GM12878 (cell line): ENCODE data around the gene NDST3. TPM values are rescaled to one million over a fixed set of nuclear protein-coding genes. Genes with fewer than 3 reads are reported as not detected.

Source experiments
- ATAC-seq: fragments of 200-7000 bp; cut with Tn5 transposase; 3 replicates; pipeline ENCODE4 v1.9.1; 2020; ENCODE audit warnings: mild to moderate bottlenecking, moderate library complexity
- BruUV-seq: library from RNA; stranded (reverse); fragments of 400-500 nt; replicated peaks from 2 replicates; lab custom pipeline; 2021; lab: Mats Ljungman, UMichigan
- CTCF ChIA-PET: fragments of 300-600 bp; sonication (Branson Sonifier 250); formaldehyde crosslinking; extraction: SDS; loops from one replicate; lab custom pipeline; 2021; ENCODE audit warnings: inconsistent platforms; lab: Yijun Ruan, JAX
- POLR2A ChIA-PET: fragments of 350-600 bp; formaldehyde crosslinking; extraction: SDS; loops from one replicate; lab custom pipeline; 2021; ENCODE audit warnings: inconsistent platforms; lab: Charles Lee
- RAD21 ChIA-PET: fragments of 300-600 bp; sonication (Branson Sonifier 250); formaldehyde crosslinking; loops from one replicate; lab custom pipeline; 2023; ENCODE audit warnings: antibody characterized with exemption; ENCODE audit not compliant: unreplicated experiment; lab: Charles Lee
- SMC1A ChIA-PET: fragments of 300-600 bp; sonication (Branson Sonifier 250); formaldehyde crosslinking; loops from one replicate; lab custom pipeline; 2023; ENCODE audit not compliant: unreplicated experiment, uncharacterized antibody; lab: Charles Lee
- DNase-seq: peaks from one replicate; pipeline ENCODE4 v3.0.0-alpha.2; 2011; ENCODE audit warnings: low read depth, low spot score
- FAIRE-seq: peaks from 3 replicates; lab custom pipeline; 2011; peaks lifted over from hg19 to GRCh38; lab: Jason Lieb, UNC
- H2AFZ ChIP-seq: 2 replicates; pipeline ENCODE4 v1.6.0; 2011; ENCODE audit warnings: low read depth, low read length, control low read depth; ENCODE audit not compliant: control insufficient read depth
- H3K27ac ChIP-seq: 2 replicates; pipeline ENCODE4 v1.5.1; 2011; ENCODE audit warnings: control low read depth; ENCODE audit not compliant: control insufficient read depth, insufficient read depth
- H3K27me3 ChIP-seq, 2 experiments: replicated peaks in 1 of 2; 2 replicates each; pipeline versions ENCODE4 v1.6.0 to v1.6.1; 2011; ENCODE audit warnings: low read length in 1 of 2; ENCODE audit not compliant: control insufficient read depth in 2 of 2, insufficient read depth in 2 of 2
- H3K36me3 ChIP-seq, 2 experiments: 2 replicates each; pipeline ENCODE4 v1.5.1; 2011; ENCODE audit warnings: low read length in 1 of 2; ENCODE audit not compliant: control insufficient read depth in 2 of 2, insufficient read depth in 2 of 2
- H3K4me1 ChIP-seq: 2 replicates; pipeline ENCODE4 v1.6.1; 2011; ENCODE audit warnings: mild to moderate bottlenecking, low read length, moderate library complexity, mixed read lengths; ENCODE audit not compliant: control insufficient read depth, insufficient read depth
- H3K4me2 ChIP-seq: 2 replicates; pipeline ENCODE4 v1.6.0; 2011; ENCODE audit warnings: control low read depth; ENCODE audit not compliant: control insufficient read depth, insufficient read depth
- H3K4me3 ChIP-seq: fragments of 200-600 bp; sonication (generic); 2 replicates; pipeline ENCODE4 v1.5.1; 2016
- H3K79me2 ChIP-seq: 2 replicates; pipeline ENCODE4 v1.6.0; 2011; ENCODE audit warnings: low read length; ENCODE audit not compliant: control insufficient read depth, insufficient read depth
- H3K9ac ChIP-seq: 2 replicates; pipeline ENCODE4 v1.8.0; 2011; ENCODE audit warnings: low read length, control low read depth, mixed read lengths; ENCODE audit not compliant: control insufficient read depth, insufficient read depth
- H3K9me3 ChIP-seq: replicated peaks from 3 replicates; pipeline ENCODE4 v1.5.1; 2011; ENCODE audit warnings: mild to moderate bottlenecking, low read length; ENCODE audit not compliant: control insufficient read depth, insufficient read depth
- H4K20me1 ChIP-seq: 2 replicates; pipeline ENCODE4 v1.6.0; 2011; ENCODE audit not compliant: control insufficient read depth, insufficient read depth
- CTCF ChIP-seq, 3 experiments: IDR thresholded peaks in 2 of 3; conservative IDR thresholded peaks in 1 of 3; 2 replicates each; pipeline ENCODE4 v1.5.1; 2011; ENCODE audit warnings: low read depth in 3 of 3, low read length in 3 of 3, mild to moderate bottlenecking in 3 of 3, control low read depth in 2 of 3, moderate library complexity in 2 of 3, inconsistent platforms in 1 of 3, mixed read lengths in 1 of 3; ENCODE audit not compliant: control insufficient read depth in 2 of 3, insufficient read depth in 1 of 3; ENCODE audit errors: extremely low read depth in 1 of 3
- FOS ChIP-seq: IDR thresholded peaks from 3 replicates; pipeline ENCODE4 v1.6.1; 2011; ENCODE audit warnings: borderline replicate concordance; ENCODE audit not compliant: insufficient read length; ENCODE audit errors: extremely low read depth
- MAX ChIP-seq: IDR thresholded peaks from 2 replicates; pipeline ENCODE4 v1.6.1; 2012; ENCODE audit warnings: low read depth, low read length, improper control_type of control experiment
- RAD21 ChIP-seq: IDR thresholded peaks from 2 replicates; pipeline ENCODE4 v1.6.1; 2011; ENCODE audit warnings: mild to moderate bottlenecking, low read depth, low read length, moderate library complexity; ENCODE audit not compliant: insufficient read depth
- RB1 ChIP-seq: fragments of 450-650 bp; formaldehyde crosslinking; IDR thresholded peaks from 2 replicates; pipeline ENCODE4 v1.6.1; 2017; ENCODE audit warnings: mild to moderate bottlenecking, borderline replicate concordance
- SMC3 ChIP-seq: IDR thresholded peaks from 2 replicates; pipeline ENCODE4 v1.6.1; 2011; ENCODE audit warnings: low read length, improper control_type of control experiment, borderline replicate concordance
- SP1 ChIP-seq: IDR thresholded peaks from one replicate; pipeline ENCODE4 v1.6.1; 2011; ENCODE audit warnings: low read depth, low read length
- SRF ChIP-seq, 2 experiments: IDR thresholded peaks; 2 replicates each; pipeline ENCODE4 v1.6.1; 2011; ENCODE audit warnings: low read depth in 2 of 2, low read length in 2 of 2, mild to moderate bottlenecking in 1 of 2, moderate library complexity in 1 of 2
- TAF1 ChIP-seq: IDR thresholded peaks from 2 replicates; pipeline ENCODE4 v1.6.1; 2011; ENCODE audit warnings: mild to moderate bottlenecking, low read depth, low read length, borderline replicate concordance
- YY1 ChIP-seq: IDR thresholded peaks from 2 replicates; pipeline ENCODE4 v1.6.1; 2011; ENCODE audit warnings: low read depth, mild to moderate bottlenecking, low read length
- ZNF207 ChIP-seq: fragments of 450-650 bp; IDR thresholded peaks from 2 replicates; pipeline ENCODE4 v1.6.1; 2014; ENCODE audit warnings: antibody characterized with exemption, mild to moderate bottlenecking, borderline replicate concordance
- WGBS: methylation state at CpG from one replicate; pipeline ENCODE4 v1.1.6; 2016; ENCODE audit warnings: low lambda C conversion rate; ENCODE audit not compliant: insufficient replicate concordance, insufficient coverage; ENCODE audit errors: missing lambda C conversion rate; 5-methylcytosine and 5-hydroxymethylcytosine counted together
- in situ Hi-C: fragments of 300-500 bp; cut with MboI; formaldehyde crosslinking; loops from 9 replicates; pipeline ENCODE4 v1.14.3; 2018; ENCODE audit warnings: mixed read lengths
- intact Hi-C: fragments of 100-400 bp; cut with micrococcal nuclease; formaldehyde crosslinking; loops from one replicate; pipeline ENCODE4 v1.14.2; 2022; ENCODE audit not compliant: unreplicated experiment
- polyA plus RNA-seq, 11 experiments: library from polyadenylated mRNA; depleted of rRNA in 4 of 11; unstranded in 6 of 11; stranded (reverse) in 5 of 11; fragments of >200 nt; fragmentation: Nextera tagmentation in 4 of 11; fragmentation: Illumina TruSeq in 1 of 11; extraction: Ambion mirVana in 4 of 11; extraction: Trizol in 1 of 11; gene quantifications; 1 replicate in 1 of 11; 2 replicates in 10 of 11; pipeline versions ENCODE4 v1.2.1 to v1.2.3, GENCODE V29; 2011 to 2016; ENCODE audit warnings: inconsistent platforms in 2 of 11, missing spikeins in 2 of 11, low read depth in 1 of 11
- total RNA-seq, 4 experiments: library from RNA; depleted of rRNA in 3 of 4; stranded (reverse); fragments of >200 nt in 3 of 4; fragmentation: Illumina TruSeq in 1 of 4; extraction: Trizol in 1 of 4; gene quantifications; 2 replicates each; pipeline versions ENCODE4 v1.2.1 to v1.2.3, GENCODE V29; 2013 to 2021

The NDST3 gene
- total and polyA plus RNA-seq, 10 of the 15 experiments (the other 5 are each of a cell fraction or from before 2014, with no cell fraction given) = 0.03 TPM; not detected in 8

- POLR2A ChIA-PET = no interaction called here
- Histone ChIP-seq H3K27me3 (no peaks in the 10 kb centered on the region), H3K79me2 (no peaks in the 10 kb centered on the region), H2AFZ (no peak overlapping the region), H3K36me3 (no peaks in the 10 kb centered on the region), H3K4me2 (no peak overlapping the region), H3K4me3 (no peak overlapping the region), H3K27ac (no peak overlapping the region), H3K9ac (no peak overlapping the region), H4K20me1 (no peaks in the 10 kb centered on the region), H3K9me3 (no peaks in the 10 kb centered on the region), H3K4me1 (no peaks in the 10 kb centered on the region)
- BruUV-seq = no TSS peak
- peak; percentile 92 for ATAC-seq
- WGBS = 26% methylated on average over 8 of the region's 8 CpGs
- no peak for TF ChIP-seq MAX
- TF ChIP-seq RAD21 = peak; percentile 54
- TF ChIP-seq SMC3 = peak; percentile 69; the same call in 1 of the 2 replicates
- TF ChIP-seq RB1 = 0 out of 2 replicates have a peak, but pooled peaks have one; percentile 39
- 0 out of 2 replicates have a peak, but pooled peaks have one; percentile 29 for TF ChIP-seq YY1
- no peak for TF ChIP-seq FOS
- no peak for TF ChIP-seq SRF (IDR thresholded peaks at IDR 0.05; ENCODE audit: low read depth in 2 of 2, low read length in 2 of 2)
- peak; percentile 52 to 63 (median 62) for TF ChIP-seq CTCF (IDR thresholded peaks at IDR 0.05 in 2 of 3, conservative IDR thresholded peaks at IDR 0.05 in 1 of 3; ENCODE audit: control insufficient read depth in 2 of 3, extremely low read depth in 1 of 3, insufficient read depth in 1 of 3, low read depth in 3 of 3, low read length in 3 of 3)
- no peak for TF ChIP-seq SP1
- no peak for TF ChIP-seq TAF1
- no peak for TF ChIP-seq ZNF207
- intact Hi-C loops = loop anchor here (1.0 kb wide), 2 partner anchors 147 to 193 kb away; no protein-coding TSS in a partner anchor
- in situ Hi-C loops = loop anchor here (5.0 to 10.0 kb wide), 2 partner anchors 148 to 195 kb away; no protein-coding TSS in a partner anchor
- no peak for DNase-seq
- peak; percentile 27 for FAIRE-seq
- CTCF ChIA-PET = interaction anchor here (0.7 to 2.0 kb wide), 9 partner anchors 9 to 196 kb away, joined by 3 to 9 read pairs (median 4); no protein-coding TSS in a partner anchor
- SMC1A ChIA-PET = interaction anchor here (1.4 kb wide), 1 partner anchor 194 kb away, joined by 3 read pairs; no protein-coding TSS in a partner anchor
- RAD21 ChIA-PET = no interaction called here
Observed at GRCh38 chr4:118076958-118077766, 42.9 kb downstream of the NDST3 start.
